ENCODE results near the gene B4GALNT3. TPM values are rescaled to one million over a fixed set of nuclear protein-coding genes. Genes with fewer than 3 reads are reported as not detected.
A peak's percentile ranks its signal among the peaks of the same experiment; 100 is the strongest.

Gene B4GALNT3
- total and polyA plus RNA-seq, 4 donors, result 1.7 to 36.1 (median 13.0) TPM

GRCh38 chr12:592024-592505 lies 132.3 kb downstream of the B4GALNT3 start:
- Histone ChIP-seq H3K36me3 (ENCODE audit: control insufficient read depth in 4 of 4, insufficient read depth in 4 of 4, low read length in 4 of 4) (no peaks in the 10 kb centered on the region), H3K4me1 (ENCODE audit: control insufficient read depth in 5 of 5, insufficient read depth in 5 of 5, low read length in 5 of 5) (peaks cover 1 to 8% (median 6%) of the 10 kb centered on the region in 5 donors), H3K27ac (ENCODE audit: low read depth in 1 of 2, low read length in 1 of 2) (peak overlapping the region in 1 of 2 donors; percentile 90), H3K9ac (ENCODE audit: insufficient read depth in 1 of 2, low read length in 2 of 2) (no peak overlapping the region), H3K27me3 (ENCODE audit: control insufficient read depth in 3 of 3, insufficient read depth in 3 of 3, low read length in 2 of 3) (no peaks in the 10 kb centered on the region), H3K4me3 (no peak overlapping the region), H3K9me3 (ENCODE audit: control insufficient read depth in 4 of 4, insufficient read depth in 3 of 4, low read length in 3 of 4) (no peaks in the 10 kb centered on the region)
- ATAC-seq (ENCODE audit: insufficient read depth, low FRiP score) (no peak), DNase-seq (no peak)
- TF ChIP-seq CTCF (IDR thresholded peaks at IDR 0.05; ENCODE audit: control extremely low read depth, extremely low read depth), result no peak
- WGBS, 2 donors, result 91 to 93% methylated on average over 11 of the region's 11 CpGs

GRCh38 chr12:593396-594270 lies 133.9 kb downstream of the B4GALNT3 start:
- TF ChIP-seq CTCF (IDR thresholded peaks at IDR 0.05; ENCODE audit: control extremely low read depth, extremely low read depth), result no peak
- H3K36me3 ChIP-seq (ENCODE audit: control insufficient read depth in 4 of 4, insufficient read depth in 4 of 4, low read length in 4 of 4), result no peaks in the 10 kb centered on the region
- ATAC-seq (ENCODE audit: insufficient read depth, low FRiP score) (no peak), DNase-seq (no peak)
- no peaks in the 10 kb centered on the region for H3K27me3 ChIP-seq (ENCODE audit: control insufficient read depth in 3 of 3, insufficient read depth in 3 of 3, low read length in 2 of 3)
- peaks cover 3 to 12% (median 6%) of the 10 kb centered on the region in 5 donors for H3K4me1 ChIP-seq (ENCODE audit: control insufficient read depth in 5 of 5, insufficient read depth in 5 of 5, low read length in 5 of 5)
- 71 to 87% methylated on average over 7 of the region's 7 CpGs for WGBS, 2 donors
- no peak overlapping the region for H3K4me3 ChIP-seq
- H3K27ac ChIP-seq (ENCODE audit: low read depth in 1 of 2, low read length in 1 of 2), result no peak overlapping the region
- H3K9me3 ChIP-seq (ENCODE audit: control insufficient read depth in 4 of 4, insufficient read depth in 3 of 4, low read length in 3 of 4), result no peaks in the 10 kb centered on the region
- H3K9ac ChIP-seq (ENCODE audit: insufficient read depth in 1 of 2, low read length in 2 of 2), result no peak overlapping the region

- Histone ChIP-seq H3K27ac (ENCODE audit: low read depth in 1 of 2, low read length in 1 of 2) (no peak overlapping the region), H3K9me3 (ENCODE audit: control insufficient read depth in 4 of 4, insufficient read depth in 3 of 4, low read length in 3 of 4) (no peaks in the 10 kb centered on the region), H3K4me1 (ENCODE audit: control insufficient read depth in 5 of 5, insufficient read depth in 5 of 5, low read length in 5 of 5) (peaks cover 0 to 4% (median 0%) of the 10 kb centered on the region in 5 donors), H3K9ac (ENCODE audit: insufficient read depth in 1 of 2, low read length in 2 of 2) (no peak overlapping the region), H3K27me3 (ENCODE audit: control insufficient read depth in 3 of 3, insufficient read depth in 3 of 3, low read length in 2 of 3) (no peaks in the 10 kb centered on the region), H3K36me3 (ENCODE audit: control insufficient read depth in 4 of 4, insufficient read depth in 4 of 4, low read length in 4 of 4) (no peaks in the 10 kb centered on the region), H3K4me3 (no peak overlapping the region)
- TF ChIP-seq CTCF (IDR thresholded peaks at IDR 0.05; ENCODE audit: control extremely low read depth, extremely low read depth), result no peak
- ATAC-seq (ENCODE audit: insufficient read depth, low FRiP score) (peak; percentile 47), DNase-seq (no peak)
- WGBS, 2 donors, result 26 to 38% methylated on average over 13 of the region's 13 CpGs
These were observed 138.3 kb downstream of the B4GALNT3 start for GRCh38 chr12:597926-598568.

Data from lung (tissue), 12 donors.